ENCODE data around the gene KIAA0586. TPM values are rescaled to one million over a fixed set of nuclear protein-coding genes. Genes with fewer than 3 reads are reported as not detected.

Gene KIAA0586
- total and polyA plus RNA-seq, 10 of the 15 experiments (the other 5 are each of a cell fraction or from before 2014, with no cell fraction given), result 7.1 to 27.6 (median 19.1) TPM

- TF ChIP-seq CHD2 (IDR thresholded peaks at IDR 0.05; ENCODE audit: borderline replicate concordance, low read depth, low read length), result no peak
- peak; percentile 12; the same call in 1 of the 2 replicates for TF ChIP-seq SMC3 (IDR thresholded peaks at IDR 0.05; ENCODE audit: borderline replicate concordance, low read length)
- peak in 2 of 3 experiments; percentile 14 to 18; a peak in 2 of 6 replicates for TF ChIP-seq CTCF (IDR thresholded peaks at IDR 0.05 in 2 of 3, conservative IDR thresholded peaks at IDR 0.05 in 1 of 3; ENCODE audit: control insufficient read depth in 2 of 3, extremely low read depth in 1 of 3, insufficient read depth in 1 of 3, low read depth in 3 of 3, low read length in 3 of 3)
- BruUV-seq (replicated peaks), result no TSS peak
- Histone ChIP-seq H3K79me2 (ENCODE audit: control insufficient read depth, insufficient read depth, low read length) (no peaks in the 10 kb centered on the region), H3K9ac (ENCODE audit: control insufficient read depth, insufficient read depth, low read length) (no peak overlapping the region), H3K27ac (ENCODE audit: control insufficient read depth, insufficient read depth) (no peak overlapping the region), H3K27me3 (replicated peaks in 1 of 2; ENCODE audit: control insufficient read depth in 2 of 2, insufficient read depth in 2 of 2, low read length in 1 of 2) (no peaks in the 10 kb centered on the region), H3K4me1 (ENCODE audit: control insufficient read depth, insufficient read depth, low read length) (no peaks in the 10 kb centered on the region), H3K9me3 (replicated peaks; ENCODE audit: control insufficient read depth, insufficient read depth, low read length) (no peaks in the 10 kb centered on the region), H4K20me1 (ENCODE audit: control insufficient read depth, insufficient read depth) (no peaks in the 10 kb centered on the region), H2AFZ (ENCODE audit: control insufficient read depth, low read depth, low read length) (no peak overlapping the region), H3K4me3 (no peak overlapping the region), H3K36me3 (ENCODE audit: control insufficient read depth in 2 of 2, insufficient read depth in 2 of 2, low read length in 1 of 2) (no peaks in the 10 kb centered on the region), H3K4me2 (ENCODE audit: control insufficient read depth, insufficient read depth) (no peak overlapping the region)
- SMC1A ChIA-PET (ENCODE audit: uncharacterized antibody, unreplicated experiment), result interaction anchor here (0.8 to 2.1 kb wide), 7 partner anchors 15 to 454 kb away, joined by 3 to 8 read pairs (median 4); no protein-coding TSS in a partner anchor
- no peak for FAIRE-seq
- peak; percentile 52 for ATAC-seq
- WGBS (ENCODE audit: insufficient coverage, insufficient replicate concordance, low lambda C conversion rate, missing lambda C conversion rate), result 75% methylated on average over 2 of the region's 2 CpGs
- CTCF ChIA-PET, result interaction anchor here (1.0 to 2.7 kb wide), 2 partner anchors 73 to 98 kb away, joined by 3 to 15 read pairs; no protein-coding TSS in a partner anchor
- POLR2A ChIA-PET, result interaction anchor here (0.5 kb wide), 1 partner anchor 53 kb away, joined by 5 read pairs; no protein-coding TSS in a partner anchor
- in situ Hi-C loops (cut with MboI), result no loop called here
- RAD21 ChIA-PET (ENCODE audit: unreplicated experiment), result interaction anchor here (0.8 to 1.7 kb wide), 3 partner anchors 54 to 73 kb away, joined by 3 to 14 read pairs (median 3); no protein-coding TSS in a partner anchor
- intact Hi-C loops (cut with micrococcal nuclease; ENCODE audit: unreplicated experiment), result no loop called here
- no peak for DNase-seq (ENCODE audit: low read depth, low spot score)
Measured at GRCh38 chr14:58574623-58575022, 147.1 kb downstream of the KIAA0586 start.

GRCh38 chr14:58575956-58576355 lies 148.4 kb downstream of the KIAA0586 start:
- ChIA-PET CTCF (interaction anchor here (2.7 kb wide), 1 partner anchor 75 kb away, joined by 15 read pairs; no protein-coding TSS in a partner anchor), RAD21 (ENCODE audit: unreplicated experiment) (no interaction called here), POLR2A (no interaction called here), SMC1A (ENCODE audit: uncharacterized antibody, unreplicated experiment) (interaction anchor here (0.6 to 2.1 kb wide), 2 partner anchors 16 to 219 kb away, joined by 3 to 8 read pairs; no protein-coding TSS in a partner anchor)
- no peaks in the 10 kb centered on the region for H4K20me1 ChIP-seq (ENCODE audit: control insufficient read depth, insufficient read depth)
- no peaks in the 10 kb centered on the region for H3K9me3 ChIP-seq (replicated peaks; ENCODE audit: control insufficient read depth, insufficient read depth, low read length)
- no peak overlapping the region for H3K4me3 ChIP-seq
- H2AFZ ChIP-seq (ENCODE audit: control insufficient read depth, low read depth, low read length), result no peak overlapping the region
- WGBS (ENCODE audit: insufficient coverage, insufficient replicate concordance, low lambda C conversion rate, missing lambda C conversion rate), result 0% methylated on average over 1 of the region's 1 CpG
- H3K4me1 ChIP-seq (ENCODE audit: control insufficient read depth, insufficient read depth, low read length), result no peaks in the 10 kb centered on the region
- H3K79me2 ChIP-seq (ENCODE audit: control insufficient read depth, insufficient read depth, low read length), result no peaks in the 10 kb centered on the region
- FAIRE-seq, result no peak
- no peak overlapping the region for H3K27ac ChIP-seq (ENCODE audit: control insufficient read depth, insufficient read depth)
- in situ Hi-C loops (cut with MboI), result no loop called here
- no peak overlapping the region for H3K9ac ChIP-seq (ENCODE audit: control insufficient read depth, insufficient read depth, low read length)
- no peak overlapping the region for H3K4me2 ChIP-seq (ENCODE audit: control insufficient read depth, insufficient read depth)
- no peaks in the 10 kb centered on the region for H3K27me3 ChIP-seq (replicated peaks in 1 of 2; ENCODE audit: control insufficient read depth in 2 of 2, insufficient read depth in 2 of 2, low read length in 1 of 2)
- DNase-seq (ENCODE audit: low read depth, low spot score), result no peak
- no peak for ATAC-seq
- intact Hi-C loops (cut with micrococcal nuclease; ENCODE audit: unreplicated experiment), result no loop called here
- no TSS peak for BruUV-seq (replicated peaks)
- H3K36me3 ChIP-seq (ENCODE audit: control insufficient read depth in 2 of 2, insufficient read depth in 2 of 2, low read length in 1 of 2), result no peaks in the 10 kb centered on the region
- TF ChIP-seq GATAD2B (conservative IDR thresholded peaks at IDR 0.05; ENCODE audit: low read depth), result no peak
- TF ChIP-seq IRF5 (IDR thresholded peaks at IDR 0.05; ENCODE audit: borderline replicate concordance), result no peak
- TF ChIP-seq GABPA (IDR thresholded peaks at IDR 0.05; ENCODE audit: low read depth), result no peak
- no peak for TF ChIP-seq CHD1 (IDR thresholded peaks at IDR 0.05; ENCODE audit: low read depth, low read length)
- no peak for TF ChIP-seq BCL11A (IDR thresholded peaks at IDR 0.05; ENCODE audit: low read depth, low read length)
- TF ChIP-seq BCL3 (IDR thresholded peaks at IDR 0.05; ENCODE audit: borderline replicate concordance, insufficient read depth, low read depth, low read length, poor library complexity, severe bottlenecking), result no peak

Measured in GM12878 (cell line).